Endodermal cell (in vitro differentiated cells): ENCODE measurements around the gene TNKS2. TPM values are rescaled to one million over a fixed set of nuclear protein-coding genes. Genes with fewer than 3 reads are reported as not detected.
A peak's percentile ranks its signal among the peaks of the same experiment; 100 is the strongest.

ENCODE experiments used
- DNase-seq: peaks from one replicate; pipeline ENCODE4 v3.0.0-alpha.2; 2017
- H3K27ac ChIP-seq: 2 replicates; pipeline ENCODE4 v1.5.1; 2013; ENCODE audit warnings: mild to moderate bottlenecking, low read depth, low read length, moderate library complexity
- H3K27me3 ChIP-seq: 2 replicates; pipeline ENCODE4 v1.6.1; 2013; ENCODE audit warnings: mild to moderate bottlenecking, low read length, moderate library complexity; ENCODE audit not compliant: insufficient read depth, control insufficient read depth, poor library complexity, severe bottlenecking
- H3K36me3 ChIP-seq: 2 replicates; pipeline ENCODE4 v1.7.0; 2013; ENCODE audit warnings: mild to moderate bottlenecking, low read length, moderate library complexity; ENCODE audit not compliant: control insufficient read depth, insufficient read depth
- H3K4me1 ChIP-seq: one replicate; pipeline ENCODE4 v1.7.0; 2013; ENCODE audit warnings: low read length; ENCODE audit not compliant: control insufficient read depth, insufficient read depth
- H3K4me3 ChIP-seq: 2 replicates; pipeline ENCODE4 v1.5.1; 2013; ENCODE audit warnings: mild to moderate bottlenecking, low read length, moderate library complexity
- H3K9ac ChIP-seq: 2 replicates; pipeline ENCODE4 v1.6.1; 2013; ENCODE audit warnings: mild to moderate bottlenecking, low read length, moderate library complexity; ENCODE audit not compliant: poor library complexity, severe bottlenecking; ENCODE audit errors: extremely low read depth
- H3K9me3 ChIP-seq: 2 replicates; pipeline ENCODE4 v1.6.1; 2013; ENCODE audit warnings: mild to moderate bottlenecking, low read length, moderate library complexity; ENCODE audit not compliant: control insufficient read depth
- H3K27ac Mint-ChIP-seq: 2 replicates; pipeline ENCODE4 v1.8.0; 2020; ENCODE audit warnings: mixed read lengths
- H3K27me3 Mint-ChIP-seq: 2 replicates; pipeline ENCODE4 v1.8.0; 2021; ENCODE audit warnings: mild to moderate bottlenecking, mixed read lengths; ENCODE audit not compliant: insufficient read depth
- H3K36me3 Mint-ChIP-seq: 2 replicates; pipeline ENCODE4 v1.8.0; 2020; ENCODE audit warnings: low read depth, mixed read lengths
- H3K4me1 Mint-ChIP-seq: 2 replicates; pipeline ENCODE4 v1.8.0; 2020; ENCODE audit warnings: mixed read lengths
- H3K4me3 Mint-ChIP-seq: 2 replicates; pipeline ENCODE4 v1.8.0; 2020; ENCODE audit warnings: mild to moderate bottlenecking, moderate library complexity, mixed read lengths
- H3K9me3 Mint-ChIP-seq: 2 replicates; pipeline ENCODE4 v1.8.0; 2020; ENCODE audit warnings: mild to moderate bottlenecking, mixed read lengths
- CTCF ChIP-seq: fragments of 200-600 bp; sonication (generic); conservative IDR thresholded peaks from 2 replicates; pipeline ENCODE4 v1.5.0; 2021; ENCODE audit warnings: antibody characterized with exemption, mild to moderate bottlenecking
- WGBS, 2 experiments: methylation state at CpG; one replicate each; pipeline versions ENCODE4 v1.1.5 to v1.1.7; 2013; ENCODE audit warnings: missing lambda C conversion rate in 2 of 2, mixed read lengths in 1 of 2; ENCODE audit not compliant: insufficient coverage in 1 of 2, insufficient read length in 1 of 2; 5-methylcytosine and 5-hydroxymethylcytosine counted together
- total RNA-seq, 2 donors: library from RNA; stranded (reverse); fragmentation: NEBNext Ultra II Directional in 1 of 2; extraction: Animal tissue kit (Norgen Biotek cat#: 25700) in 1 of 2; gene quantifications; 2 replicates in 1 of 2; 3 replicates in 1 of 2; pipeline ENCODE4 v1.2.1, GENCODE V29; 2021

Gene TNKS2
- total RNA-seq, 2 donors from 2014 or later, result 51.3 to 59.9 TPM

GRCh38 chr10:91856637-91857036, 58.4 kb downstream of the TNKS2 start:
- Histone ChIP-seq H3K4me1 (peaks cover 4% of the 10 kb centered on the region), H3K27ac (no peak overlapping the region), H3K4me3 (no peak overlapping the region), H3K36me3 (peaks cover 84% of the 10 kb centered on the region), H3K9me3 (no peaks in the 10 kb centered on the region), H3K27me3 (no peaks in the 10 kb centered on the region), H3K9ac (no peak overlapping the region)
- TF ChIP-seq CTCF, result peak; percentile 72
- WGBS, 2 experiments, result 92 to 100% methylated on average over 1 to 3 of the region's 6 CpGs
- H3K4me3 Mint-ChIP-seq, result no peak overlapping the region
- H3K4me1 Mint-ChIP-seq, result no peaks in the 10 kb centered on the region
- H3K36me3 Mint-ChIP-seq, result peaks cover 70% of the 10 kb centered on the region
- H3K9me3 Mint-ChIP-seq, result no peaks in the 10 kb centered on the region
- DNase-seq, result no peak
- H3K27me3 Mint-ChIP-seq, result no peaks in the 10 kb centered on the region
- H3K27ac Mint-ChIP-seq, result peak overlapping the region; percentile 7

GRCh38 chr10:91860885-91861284, 62.7 kb downstream of the TNKS2 start:
- Mint-ChIP-seq H3K9me3 (no peaks in the 10 kb centered on the region), H3K27me3 (no peaks in the 10 kb centered on the region), H3K27ac (no peak overlapping the region), H3K4me1 (peaks cover 4% of the 10 kb centered on the region), H3K36me3 (peaks cover 63% of the 10 kb centered on the region), H3K4me3 (no peak overlapping the region)
- no peak overlapping the region for H3K4me3 ChIP-seq
- no peak for DNase-seq
- peaks cover 84% of the 10 kb centered on the region for H3K36me3 ChIP-seq
- H3K9me3 ChIP-seq, result no peaks in the 10 kb centered on the region
- H3K27ac ChIP-seq, result no peak overlapping the region
- WGBS, 2 experiments, result 60 to 100% methylated on average over 1 of the region's 1 CpG
- H3K4me1 ChIP-seq, result peaks cover 5% of the 10 kb centered on the region
- H3K9ac ChIP-seq, result no peak overlapping the region
- TF ChIP-seq CTCF, result no peak
- no peaks in the 10 kb centered on the region for H3K27me3 ChIP-seq

DNA sequence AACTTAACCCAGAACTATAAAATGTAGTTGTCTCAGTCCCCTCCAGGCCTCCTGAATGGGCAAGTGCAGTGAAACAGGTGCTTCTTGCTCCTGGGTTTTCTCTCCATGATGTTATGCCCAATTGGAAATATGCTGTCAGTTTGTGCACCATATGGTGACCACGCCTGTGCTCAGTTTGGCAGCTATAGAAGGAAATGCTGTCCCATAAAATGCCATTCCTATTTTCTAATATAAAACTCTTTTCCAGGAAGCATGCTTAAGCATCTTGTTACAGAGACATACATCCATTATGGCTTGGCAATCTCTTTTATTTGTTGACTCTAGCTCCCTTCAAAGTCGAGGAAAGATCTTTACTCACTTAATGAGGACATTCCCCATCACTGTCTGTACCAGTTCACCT, 65.9 kb downstream of the TNKS2 start:
- Mint-ChIP-seq H3K27ac (no peak overlapping the region), H3K4me1 (peaks cover 11% of the 10 kb centered on the region), H3K9me3 (no peaks in the 10 kb centered on the region), H3K4me3 (no peak overlapping the region), H3K27me3 (no peaks in the 10 kb centered on the region), H3K36me3 (peaks cover 39% of the 10 kb centered on the region)
- H3K27ac ChIP-seq, result no peak overlapping the region
- H3K9me3 ChIP-seq, result no peaks in the 10 kb centered on the region
- no peak overlapping the region for H3K4me3 ChIP-seq
- H3K27me3 ChIP-seq, result no peaks in the 10 kb centered on the region
- peaks cover 54% of the 10 kb centered on the region for H3K36me3 ChIP-seq
- DNase-seq, result no peak
- H3K4me1 ChIP-seq, result peaks cover 8% of the 10 kb centered on the region
- no peak for TF ChIP-seq CTCF
- no peak overlapping the region for H3K9ac ChIP-seq
- 31 to 44% methylated on average over 2 of the region's 2 CpGs for WGBS, 2 experiments
